ENCODE data around the gene CAT. TPM values are rescaled to one million over a fixed set of nuclear protein-coding genes. Genes with fewer than 3 reads are reported as not detected.

The CAT gene
- total RNA-seq, 1 experiment from 2014 or later: 65.9 TPM

- ChIA-PET CTCF (no interaction called here), POLR2A (no interaction called here)
- intact Hi-C loops (cut with micrococcal nuclease; ENCODE audit: unreplicated experiment): no loop called here
These were observed 32.3 kb upstream of the CAT start for GRCh38 chr11:34406413-34406812.

GRCh38 chr11:34407121-34407813 is 31.5 kb upstream of the CAT start:
- H3K36me3 ChIP-seq (ENCODE audit: control insufficient read depth, insufficient read depth, low read length): no peaks in the 10 kb centered on the region
- peaks cover 4% of the 10 kb centered on the region; the same call in 1 of the 2 replicates for H3K9me3 ChIP-seq (ENCODE audit: control insufficient read depth, insufficient read depth, low read depth, low read length)
- H3K27ac ChIP-seq (ENCODE audit: low read length): no peak overlapping the region
- in situ Hi-C loops (cut with HindIII; ENCODE audit: low pct_unique_long_range_greater_than_20kb, low sequenced_read_pairs): no loop called here
- H3K4me1 ChIP-seq (ENCODE audit: control insufficient read depth, insufficient read depth, low read length): no peaks in the 10 kb centered on the region; the same call in 1 of the 2 replicates
- no peaks in the 10 kb centered on the region for H3K27me3 ChIP-seq (ENCODE audit: control insufficient read depth, insufficient read depth, low read length)
- no peak for TF ChIP-seq SIN3A (IDR thresholded peaks at IDR 0.05; ENCODE audit: borderline replicate concordance, insufficient read depth, low read depth, low read length)
- no peak for TF ChIP-seq POLR2AphosphoS5 (IDR thresholded peaks at IDR 0.05; ENCODE audit: low read depth, low read length)
- no peak for TF ChIP-seq REST (IDR thresholded peaks at IDR 0.05; ENCODE audit: insufficient read depth in 1 of 2, low read depth in 2 of 2, low read length in 1 of 2)
- ChIA-PET CTCF (no interaction called here), POLR2A (no interaction called here)
- H3K4me3 ChIP-seq (ENCODE audit: low read depth in 2 of 2, low read length in 2 of 2): no peak overlapping the region
- no peak for DNase-seq (ENCODE audit: low read depth, low spot score)
- BruUV-seq (replicated peaks): no TSS peak
- no peak for ATAC-seq
- intact Hi-C loops (cut with micrococcal nuclease; ENCODE audit: unreplicated experiment): no loop called here

More at GRCh38 chr11:34406413-34406812, 32.3 kb upstream of the CAT start:
- no TSS peak for BruUV-seq (replicated peaks)
- Histone ChIP-seq H3K27ac (ENCODE audit: low read length) (no peak overlapping the region), H3K27me3 (ENCODE audit: control insufficient read depth, insufficient read depth, low read length) (no peaks in the 10 kb centered on the region), H3K4me1 (ENCODE audit: control insufficient read depth, insufficient read depth, low read length) (no peaks in the 10 kb centered on the region; the same call in 1 of the 2 replicates), H3K9me3 (ENCODE audit: control insufficient read depth, insufficient read depth, low read depth, low read length) (no peaks in the 10 kb centered on the region; the same call in 1 of the 2 replicates), H3K36me3 (ENCODE audit: control insufficient read depth, insufficient read depth, low read length) (no peaks in the 10 kb centered on the region), H3K4me3 (ENCODE audit: low read depth in 2 of 2, low read length in 2 of 2) (no peak overlapping the region)
- TF ChIP-seq REST (IDR thresholded peaks at IDR 0.05; ENCODE audit: insufficient read depth in 1 of 2, low read depth in 2 of 2, low read length in 1 of 2) (no peak), CTCF (IDR thresholded peaks at IDR 0.05) (no peak), SIN3A (IDR thresholded peaks at IDR 0.05; ENCODE audit: borderline replicate concordance, insufficient read depth, low read depth, low read length) (no peak), POLR2AphosphoS5 (IDR thresholded peaks at IDR 0.05; ENCODE audit: low read depth, low read length) (no peak), TCF7L2 (IDR thresholded peaks at IDR 0.05; ENCODE audit: low read depth, low read length) (no peak)
- DNase-seq (ENCODE audit: low read depth, low spot score) (no peak), ATAC-seq (no peak)
- in situ Hi-C loops (cut with HindIII; ENCODE audit: low pct_unique_long_range_greater_than_20kb, low sequenced_read_pairs): no loop called here
